Retinal pigment epithelial cell (primary cell): ENCODE data around the gene PPP1R9A.

Source experiments
- DNase-seq: peaks from one replicate; pipeline ENCODE4 v3.0.0-alpha.2; 2010; ENCODE audit warnings: low read depth
- H3K4me3 ChIP-seq: 2 replicates; pipeline ENCODE4 v1.5.1; 2011; ENCODE audit warnings: mild to moderate bottlenecking, low read length, control low read depth, moderate library complexity
- TF ChIP-seq, protein P1 (sequence below): conservative IDR thresholded peaks from 2 replicates; pipeline ENCODE4 v1.5.1; 2011; ENCODE audit warnings: low read depth, low read length, control low read depth, inconsistent platforms

The PPP1R9A gene

DNA sequence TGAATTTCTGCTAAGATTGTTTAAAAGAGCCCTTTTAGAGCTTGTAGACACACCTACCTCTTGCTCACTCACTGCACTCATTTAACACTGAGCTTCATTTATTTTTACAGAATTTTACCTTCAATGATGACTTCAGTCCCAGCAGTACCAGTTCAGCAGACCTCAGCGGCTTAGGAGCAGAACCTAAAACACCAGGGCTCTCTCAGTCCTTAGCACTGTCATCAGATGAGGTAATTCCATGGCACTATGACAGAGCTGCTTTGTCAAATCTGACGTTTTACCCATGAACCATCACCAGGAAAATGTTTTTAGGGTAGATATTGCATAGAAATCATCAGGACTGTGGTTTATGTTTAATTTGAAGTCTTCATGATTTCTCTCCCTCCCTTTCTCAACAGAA lies 378.7 kb downstream of the PPP1R9A start:
- no peak for DNase-seq
- TF ChIP-seq, protein P1, sequence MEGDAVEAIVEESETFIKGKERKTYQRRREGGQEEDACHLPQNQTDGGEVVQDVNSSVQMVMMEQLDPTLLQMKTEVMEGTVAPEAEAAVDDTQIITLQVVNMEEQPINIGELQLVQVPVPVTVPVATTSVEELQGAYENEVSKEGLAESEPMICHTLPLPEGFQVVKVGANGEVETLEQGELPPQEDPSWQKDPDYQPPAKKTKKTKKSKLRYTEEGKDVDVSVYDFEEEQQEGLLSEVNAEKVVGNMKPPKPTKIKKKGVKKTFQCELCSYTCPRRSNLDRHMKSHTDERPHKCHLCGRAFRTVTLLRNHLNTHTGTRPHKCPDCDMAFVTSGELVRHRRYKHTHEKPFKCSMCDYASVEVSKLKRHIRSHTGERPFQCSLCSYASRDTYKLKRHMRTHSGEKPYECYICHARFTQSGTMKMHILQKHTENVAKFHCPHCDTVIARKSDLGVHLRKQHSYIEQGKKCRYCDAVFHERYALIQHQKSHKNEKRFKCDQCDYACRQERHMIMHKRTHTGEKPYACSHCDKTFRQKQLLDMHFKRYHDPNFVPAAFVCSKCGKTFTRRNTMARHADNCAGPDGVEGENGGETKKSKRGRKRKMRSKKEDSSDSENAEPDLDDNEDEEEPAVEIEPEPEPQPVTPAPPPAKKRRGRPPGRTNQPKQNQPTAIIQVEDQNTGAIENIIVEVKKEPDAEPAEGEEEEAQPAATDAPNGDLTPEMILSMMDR = no peak
- no peak overlapping the region for H3K4me3 ChIP-seq

DNA sequence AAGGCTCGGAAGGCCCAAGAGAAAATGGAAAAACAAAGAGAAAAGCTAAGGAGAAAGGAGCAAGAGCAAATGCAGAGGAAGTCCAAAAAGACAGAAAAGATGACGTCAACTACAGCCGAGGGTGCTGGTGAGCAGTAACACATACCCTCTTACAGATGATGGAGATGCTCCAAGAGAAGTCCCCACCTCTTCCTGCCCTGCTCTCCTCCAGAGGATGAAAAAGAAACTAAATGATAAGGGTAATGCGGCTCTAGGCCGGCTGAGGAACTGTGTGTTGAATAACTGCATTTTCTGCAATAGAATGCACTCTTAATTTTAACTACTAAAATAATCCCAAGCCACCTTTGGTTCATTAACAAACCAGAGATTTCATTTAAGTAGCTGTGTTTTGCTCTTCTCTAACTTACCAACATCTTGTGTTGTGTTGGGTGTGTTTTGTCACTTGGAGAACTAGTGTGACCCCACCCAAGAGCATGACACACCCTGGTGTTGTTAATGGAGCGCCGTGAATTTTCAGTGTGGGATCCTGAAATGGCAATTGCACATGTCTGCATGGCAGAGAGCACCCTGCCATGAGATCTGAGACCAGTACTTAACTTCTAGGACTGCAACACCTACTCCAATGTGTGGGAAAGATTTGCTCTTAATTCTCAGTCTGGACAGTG lies 382.9 kb downstream of the PPP1R9A start:
- no peak overlapping the region for H3K4me3 ChIP-seq
- TF ChIP-seq, protein P1 = no peak
- no peak for DNase-seq

DNA sequence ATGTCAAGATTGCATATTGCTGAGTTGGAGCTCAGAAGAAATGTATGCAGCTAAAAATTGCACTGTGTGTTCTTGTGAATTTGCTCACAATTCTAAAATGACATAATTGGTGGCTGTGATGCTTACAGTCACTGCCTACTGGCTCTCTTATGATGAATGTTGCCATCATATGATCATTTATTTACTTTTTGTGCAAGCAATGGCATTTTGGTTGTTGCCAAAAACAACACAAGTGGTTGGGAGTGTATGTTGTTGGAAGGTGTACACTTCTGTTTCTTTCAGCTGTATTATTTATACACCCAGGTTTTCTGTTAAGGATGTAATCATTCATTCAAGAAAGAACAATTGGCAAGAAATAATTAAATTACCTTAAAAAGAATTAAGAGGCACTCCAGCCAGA lies 388.0 kb downstream of the PPP1R9A start:
- DNase-seq = no peak
- TF ChIP-seq, protein P1 = no peak
- no peak overlapping the region for H3K4me3 ChIP-seq

DNA sequence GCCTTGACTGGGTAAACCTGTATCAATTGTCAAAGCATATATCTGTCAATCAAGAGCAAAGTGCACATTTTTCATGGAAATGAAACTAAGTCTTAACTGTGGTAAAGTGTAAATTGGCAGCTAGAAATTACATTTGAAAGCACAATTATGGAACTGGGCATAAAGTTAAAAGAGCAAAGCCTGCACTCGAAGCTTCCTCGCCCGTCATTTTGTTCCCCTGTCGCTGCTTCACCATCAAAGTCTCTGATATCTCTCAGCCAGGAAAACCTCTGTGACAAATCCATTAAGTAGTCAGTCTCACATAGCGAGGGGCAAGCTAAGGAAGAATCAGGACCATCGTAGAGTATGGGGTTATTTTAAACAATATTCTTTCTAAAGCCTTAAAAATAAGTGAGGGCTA lies 389.1 kb downstream of the PPP1R9A start:
- no peak overlapping the region for H3K4me3 ChIP-seq
- DNase-seq = no peak
- TF ChIP-seq, protein P1 = no peak

DNA sequence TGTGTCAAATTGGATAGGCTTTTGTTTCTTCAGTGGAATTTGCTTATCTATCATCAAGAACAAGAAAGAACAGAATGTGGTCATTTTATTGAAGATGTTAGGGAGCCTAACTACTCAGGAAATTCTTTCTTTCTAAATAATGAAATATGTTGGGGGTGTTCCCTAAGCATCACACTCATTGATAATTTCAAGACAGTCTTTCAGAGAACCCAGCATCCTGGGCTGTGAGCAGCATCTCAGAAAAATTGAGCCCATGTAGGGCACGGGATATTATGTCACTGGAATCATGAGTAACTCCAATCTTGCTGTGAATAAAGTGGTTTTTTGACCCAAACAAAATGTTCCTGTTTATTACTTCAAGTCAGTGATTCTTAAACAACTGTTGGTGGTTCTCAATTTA lies 389.6 kb downstream of the PPP1R9A start:
- no peak for DNase-seq
- TF ChIP-seq, protein P1 = no peak
- no peak overlapping the region for H3K4me3 ChIP-seq

DNA sequence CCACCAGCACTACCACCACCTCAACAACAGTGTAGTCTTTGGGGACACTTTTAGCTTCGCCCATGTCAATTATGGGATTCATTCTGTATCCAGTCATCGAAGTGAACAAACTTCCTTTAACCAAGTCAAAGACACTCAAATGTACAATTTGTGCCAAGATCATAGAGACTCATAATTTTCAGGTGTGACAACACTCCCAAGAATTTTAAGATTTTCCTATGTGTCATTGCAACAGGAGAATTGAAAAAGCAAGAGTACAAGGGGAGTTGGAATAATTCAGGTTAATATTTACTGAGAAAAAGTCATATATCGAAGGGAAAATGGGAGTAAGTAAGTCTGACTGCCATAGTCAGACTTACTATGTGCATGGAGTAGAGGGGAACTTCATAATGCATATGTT lies 390.7 kb downstream of the PPP1R9A start:
- no peak overlapping the region for H3K4me3 ChIP-seq
- no peak for DNase-seq
- TF ChIP-seq, protein P1 = no peak
